Amygdala (tissue), 56 donors: ENCODE measurements around the gene C5orf15.
"Not testable (repeated sequence)": the region's sequence is repeated elsewhere in the genome, so short reads cannot be mapped to it uniquely, and the experiment has no call there.

Experiments used
- DNase-seq, 56 donors: peaks; one replicate each; lab custom pipeline; 2025; lab: John Stamatoyannopoulos, UW

C5orf15 gene

GRCh38 chr5:133966090-133966489, 2.3 kb downstream of the C5orf15 start:
- DNase-seq = no peak

DNA sequence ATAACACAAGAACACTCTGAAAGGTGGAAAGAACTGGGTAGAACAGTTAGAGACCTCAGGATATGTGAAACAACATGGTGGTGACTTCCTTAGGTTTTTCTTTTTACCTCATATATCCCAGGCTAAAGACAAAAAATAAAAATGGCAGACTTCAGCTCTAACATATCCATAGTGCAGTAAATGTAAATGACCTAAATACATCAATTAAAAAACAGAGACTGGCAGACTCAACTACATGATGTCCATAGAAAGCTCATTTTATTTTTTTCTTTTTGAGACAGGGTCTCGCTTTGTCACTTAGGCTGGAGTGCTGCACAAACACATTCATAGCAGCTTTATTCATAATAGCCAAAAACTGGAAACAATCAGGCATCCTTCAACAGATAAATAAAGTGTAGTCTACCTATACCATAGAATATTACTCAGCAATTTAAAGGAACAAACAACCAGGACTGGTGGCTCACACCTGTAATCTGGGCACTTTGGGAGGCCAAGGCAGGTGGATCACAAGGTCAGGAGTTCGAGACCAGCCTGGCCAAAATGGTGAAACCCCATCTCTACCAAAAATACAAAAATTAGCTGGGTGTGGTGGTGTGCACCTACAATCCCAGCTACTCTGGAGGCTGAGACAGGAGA, 4.8 kb downstream of the C5orf15 start:
- no peak for DNase-seq

- no peak for DNase-seq
These were observed 5.5 kb downstream of the C5orf15 start for GRCh38 chr5:133962801-133963476.

DNA sequence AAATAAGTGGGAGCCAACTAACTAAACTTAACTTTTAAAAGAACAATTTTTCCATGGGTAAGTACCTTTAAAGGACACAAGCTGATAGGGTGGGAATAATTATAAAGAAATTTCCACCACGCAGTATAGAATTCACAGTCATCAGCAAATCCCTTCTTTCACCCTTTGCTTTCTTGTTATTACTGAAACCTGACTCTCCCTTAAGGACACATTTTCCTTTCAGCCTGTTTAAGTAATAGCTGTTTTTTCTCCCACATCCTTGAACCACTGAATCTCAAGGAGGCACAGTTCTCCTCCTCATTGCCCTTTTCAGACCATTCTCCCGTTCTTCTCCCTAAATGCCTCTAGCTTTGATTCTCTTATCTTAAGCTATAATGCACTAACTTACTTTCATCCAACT, 6.3 kb downstream of the C5orf15 start:
- DNase-seq = no peak

DNA sequence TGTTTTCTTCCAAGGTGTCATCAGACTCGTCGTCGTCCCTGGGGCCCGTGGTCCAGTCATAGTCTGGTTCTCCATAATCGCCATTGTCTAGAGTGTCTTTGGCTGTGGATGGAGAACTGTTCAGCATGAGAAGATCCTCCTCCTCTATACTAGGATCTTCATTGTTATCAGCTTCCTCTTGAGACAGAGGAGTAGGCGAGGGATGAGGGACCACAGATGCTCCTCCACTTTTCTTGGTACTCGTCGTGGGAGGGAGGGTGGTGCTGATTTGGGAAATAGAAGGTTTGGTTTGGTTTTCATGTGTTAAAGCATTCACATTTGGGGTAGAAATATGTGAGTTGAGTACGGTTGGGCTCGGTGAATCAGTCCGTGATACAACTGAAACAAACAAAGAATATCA, 8.8 kb downstream of the C5orf15 start:
- DNase-seq = peak in 1 of 56 donors; percentile 13

DNA sequence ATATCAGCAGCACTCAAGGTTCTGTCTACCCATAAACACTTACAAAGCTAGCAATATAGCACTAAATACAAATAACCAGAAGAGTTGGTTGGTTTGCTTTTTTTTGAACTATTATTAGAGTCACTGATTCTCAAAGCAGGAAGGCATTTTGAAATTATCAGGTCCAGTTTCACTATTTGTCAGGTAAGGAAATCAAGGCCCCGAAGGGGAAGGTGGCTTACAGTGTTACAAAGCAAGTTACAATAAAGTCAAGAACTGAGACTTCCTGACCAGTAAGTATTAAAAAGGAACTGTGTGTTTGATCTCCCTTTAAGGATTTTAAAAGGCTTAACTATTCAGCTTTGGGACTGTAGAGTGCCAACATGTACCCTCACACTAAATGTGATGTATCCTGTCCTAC, 10.8 kb downstream of the C5orf15 start:
- DNase-seq = no peak

- no peak for DNase-seq
These were observed 11.3 kb downstream of the C5orf15 start for GRCh38 chr5:133957080-133957479.

GRCh38 chr5:133956196-133956595, 12.2 kb downstream of the C5orf15 start:
- not testable (repeated sequence) for DNase-seq

- no peak for DNase-seq
These were observed 14.8 kb downstream of the C5orf15 start for GRCh38 chr5:133953568-133954145.

DNA sequence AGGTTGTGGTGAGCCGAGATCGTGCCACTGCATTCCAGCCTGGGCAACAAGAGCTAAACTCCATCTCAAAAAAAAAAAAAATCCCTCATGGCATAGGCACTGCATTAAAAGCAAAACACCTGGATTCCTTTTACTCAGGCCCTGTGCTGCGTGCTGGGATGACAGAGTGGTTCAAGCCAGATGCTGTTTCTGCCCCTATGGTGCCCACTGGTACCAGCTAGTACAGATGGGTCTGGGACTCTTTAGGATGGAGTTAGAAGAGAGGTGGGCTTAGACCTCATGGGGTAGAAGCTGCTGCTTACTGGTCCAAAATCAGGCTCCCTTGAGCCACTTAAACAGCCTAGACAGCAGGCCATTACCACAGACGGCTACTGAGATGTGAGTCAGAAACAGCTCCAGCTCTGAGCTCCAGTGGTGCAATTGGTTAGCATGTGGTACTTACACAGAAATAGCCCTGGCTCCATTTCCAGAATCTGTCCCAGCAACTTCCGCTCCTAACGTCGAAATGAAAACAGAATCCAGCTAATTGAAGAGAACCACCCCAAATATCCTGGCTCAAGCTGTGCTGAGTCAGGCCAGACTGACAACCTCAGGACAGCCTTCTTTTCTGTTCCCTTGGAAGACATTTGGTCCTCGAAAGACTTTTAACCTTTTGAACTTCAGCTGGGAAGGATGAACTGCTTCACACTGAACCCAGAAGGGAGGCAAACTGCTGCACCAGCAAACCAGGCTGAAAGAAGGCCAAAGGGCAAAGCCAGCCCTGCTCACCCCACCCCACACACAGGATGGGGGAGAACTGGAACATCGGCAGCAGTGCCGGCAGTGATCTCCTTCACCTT, 15.5 kb downstream of the C5orf15 start:
- DNase-seq = peak in 16 of 56 donors; percentile 24 to 70 (median 42)

- DNase-seq = no peak
These were observed 17.4 kb downstream of the C5orf15 start for GRCh38 chr5:133950821-133951612.

DNA sequence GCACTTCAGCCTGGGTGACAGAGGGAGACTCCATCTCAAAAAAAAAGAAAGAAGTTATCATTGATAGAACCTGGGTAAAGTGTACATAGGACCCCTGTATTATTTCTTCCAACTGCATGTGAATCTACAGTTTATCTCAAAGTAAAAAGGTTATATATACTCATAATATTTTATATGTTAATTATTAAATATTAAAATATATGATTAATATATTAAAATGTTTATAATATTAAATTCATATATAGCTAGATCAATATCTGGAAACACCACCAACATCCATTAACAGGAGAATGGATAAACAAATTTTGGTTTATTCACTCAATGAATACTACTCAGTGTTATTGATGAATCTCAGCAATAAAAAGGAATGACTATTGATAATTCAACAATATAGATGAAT, 19.7 kb downstream of the C5orf15 start:
- no peak for DNase-seq

DNA sequence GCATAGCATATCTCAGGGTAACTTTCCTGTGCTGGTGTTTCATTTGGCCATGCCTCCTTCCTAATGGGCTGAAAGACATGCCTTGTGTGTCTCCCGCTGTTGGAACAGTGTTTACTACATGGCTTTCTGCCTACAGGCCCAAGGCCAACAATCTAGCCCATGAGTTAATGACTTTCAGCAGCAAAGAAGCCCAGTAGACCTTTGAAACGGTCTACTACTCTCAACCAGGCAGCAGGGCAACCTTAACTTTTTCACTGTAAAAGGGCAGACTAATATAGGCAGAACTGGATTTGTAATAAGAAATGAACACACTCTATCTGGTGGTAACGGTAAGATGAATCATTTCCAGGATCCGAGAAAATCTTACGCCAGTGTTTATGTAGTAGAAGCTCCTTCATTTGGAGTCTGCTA, 21.0 kb downstream of the C5orf15 start:
- DNase-seq = peak in 3 of 56 donors; percentile 8 to 31 (median 21)

GRCh38 chr5:133945568-133945967, 22.9 kb downstream of the C5orf15 start:
- DNase-seq = peak in 3 of 56 donors; percentile 15 to 31 (median 28)

DNA sequence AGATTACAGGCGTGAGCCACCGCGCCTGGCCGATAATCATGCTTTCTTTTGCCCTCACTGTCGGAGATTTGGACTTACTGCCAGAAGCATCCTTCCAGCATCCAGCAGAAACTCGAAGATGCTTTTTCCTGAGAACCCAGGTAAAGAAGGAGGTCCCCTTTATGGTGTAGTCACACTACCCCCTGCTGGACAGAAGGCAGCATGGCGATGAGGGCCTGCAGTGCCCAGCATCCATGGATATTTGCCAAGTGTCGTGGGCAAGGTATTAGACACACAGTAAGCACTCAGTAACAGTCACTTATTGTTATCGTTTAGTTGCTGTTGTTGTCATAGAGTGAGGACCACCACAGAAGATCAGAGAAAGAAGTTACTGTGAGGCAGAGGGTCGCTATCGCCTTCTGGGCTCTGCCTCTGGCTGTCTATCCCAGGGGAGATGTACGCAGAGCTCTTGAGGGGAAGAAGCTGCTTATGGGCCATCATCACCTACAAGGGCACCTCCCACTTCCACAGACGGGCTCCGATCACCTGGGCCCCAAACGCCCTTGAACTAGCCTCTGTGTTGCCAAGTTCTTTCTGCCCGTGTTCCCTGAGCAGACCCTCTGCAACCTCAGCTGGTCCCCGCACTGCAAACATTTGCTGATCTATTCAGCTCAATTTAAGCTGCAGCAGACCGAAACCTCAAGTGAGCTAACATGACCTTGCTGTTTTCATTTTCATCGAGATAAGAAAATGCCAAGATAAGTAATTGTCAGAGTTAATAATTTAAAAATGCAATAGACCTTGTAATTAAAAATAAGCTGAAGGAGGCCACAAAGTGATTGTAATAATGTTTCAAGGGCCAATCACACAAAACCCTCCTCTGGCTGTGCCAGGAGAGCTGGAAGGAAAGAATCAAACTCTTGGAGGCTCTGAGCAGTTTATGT, 23.9 kb downstream of the C5orf15 start:
- DNase-seq = peak in 26 of 56 donors; percentile 23 to 67 (median 36)

- no peak for DNase-seq
These were observed 25.0 kb downstream of the C5orf15 start for GRCh38 chr5:133943475-133943817.

GRCh38 chr5:133942614-133943474, 25.6 kb downstream of the C5orf15 start:
- DNase-seq = no peak
